SU-DHL-6 (cell line): ENCODE results near the gene TAS2R50.

Experiments
- H2AFZ ChIP-seq: fragments of 200-600 bp; sonication (generic); 2 replicates; pipeline ENCODE4 v1.6.1; 2014; ENCODE audit warnings: low read depth, mild to moderate bottlenecking, moderate library complexity, mixed read lengths, antibody characterized with exemption, low read length; ENCODE audit not compliant: severe bottlenecking
- H3F3A ChIP-seq: fragments of 200-600 bp; shearing (Covaris generic); 2 replicates; pipeline ENCODE4 v1.6.0; 2016; ENCODE audit warnings: antibody characterized with exemption, mild to moderate bottlenecking; ENCODE audit not compliant: insufficient read depth
- H3K27ac ChIP-seq: fragments of 200-600 bp; sonication (generic); 2 replicates; pipeline ENCODE4 v1.5.1; 2016; ENCODE audit warnings: low read depth, mild to moderate bottlenecking, low read length, moderate library complexity, mixed read lengths
- H3K27me3 ChIP-seq: fragments of 200-600 bp; sonication (generic), shearing (Covaris generic); 2 replicates; pipeline ENCODE4 v1.6.0; 2014; ENCODE audit warnings: mild to moderate bottlenecking, low read length
- H3K36me3 ChIP-seq: fragments of 200-600 bp; sonication (generic); 2 replicates; pipeline ENCODE4 v1.6.1; 2014; ENCODE audit warnings: mild to moderate bottlenecking, low read length, mixed read lengths
- H3K4me2 ChIP-seq: fragments of 300-600, 200-600 bp; shearing (Covaris generic), sonication (generic); 2 replicates; pipeline ENCODE4 v1.6.0; 2014; ENCODE audit warnings: low read length, low read depth, mild to moderate bottlenecking; ENCODE audit not compliant: poor library complexity, severe bottlenecking
- H3K4me3 ChIP-seq: fragments of 200-600 bp; sonication (generic); 2 replicates; pipeline ENCODE4 v1.5.1; 2014; ENCODE audit warnings: antibody characterized with exemption, low read length, mild to moderate bottlenecking, mixed read lengths; ENCODE audit not compliant: insufficient read depth, poor library complexity, severe bottlenecking
- H3K79me2 ChIP-seq: fragments of 200-600 bp; sonication (generic); 2 replicates; pipeline ENCODE4 v1.6.1; 2014; ENCODE audit warnings: mild to moderate bottlenecking, low read length, moderate library complexity; ENCODE audit not compliant: insufficient read depth
- H3K9ac ChIP-seq: fragments of 200-600 bp; sonication (generic); 2 replicates; pipeline ENCODE4 v1.7.0; 2014; ENCODE audit warnings: mild to moderate bottlenecking, low read length
- H3K9me2 ChIP-seq: fragments of 200-600 bp; sonication (generic); replicated peaks from 2 replicates; pipeline ENCODE4 v1.6.1; 2014; ENCODE audit warnings: low read length; ENCODE audit not compliant: insufficient read depth
- H3K9me3 ChIP-seq: fragments of 200-600 bp; sonication (generic); 2 replicates; pipeline ENCODE4 v1.6.1; 2014; ENCODE audit warnings: low read length, mixed read lengths; ENCODE audit not compliant: insufficient read depth
- H4K20me1 ChIP-seq: fragments of 200-600 bp; sonication (generic); 2 replicates; pipeline ENCODE4 v1.6.1; 2014; ENCODE audit warnings: low read depth, mild to moderate bottlenecking, antibody characterized with exemption, low read length, moderate library complexity, mixed read lengths
- CTCF ChIP-seq: fragments of 200-600 bp; sonication (generic); IDR thresholded peaks from one replicate; pipeline ENCODE4 v1.5.1; 2017; ENCODE audit warnings: antibody characterized with exemption, mild to moderate bottlenecking, low read length, moderate library complexity; ENCODE audit not compliant: insufficient read depth, poor library complexity, severe bottlenecking
- EZH2phosphoT487 ChIP-seq: fragments of 200-600 bp; sonication (generic), shearing (Covaris generic); conservative IDR thresholded peaks from 2 replicates; pipeline ENCODE4 v1.6.1; 2018; ENCODE audit warnings: mild to moderate bottlenecking, antibody characterized with exemption, low read length, moderate library complexity, mixed read lengths

Gene TAS2R50

GRCh38 chr12:10957741-10958140, 29.0 kb downstream of the TAS2R50 start:
- no peak overlapping the region for H2AFZ ChIP-seq
- H3K79me2 ChIP-seq, result no peaks in the 10 kb centered on the region
- TF ChIP-seq EZH2phosphoT487 (no peak), CTCF (no peak)
- no peaks in the 10 kb centered on the region for H3K9me2 ChIP-seq
- H3K36me3 ChIP-seq, result no peaks in the 10 kb centered on the region
- H4K20me1 ChIP-seq, result no peaks in the 10 kb centered on the region
- no peaks in the 10 kb centered on the region for H3F3A ChIP-seq
- H3K27me3 ChIP-seq, result no peaks in the 10 kb centered on the region
- H3K27ac ChIP-seq, result no peak overlapping the region
- no peak overlapping the region for H3K9ac ChIP-seq
- H3K4me3 ChIP-seq, result no peak overlapping the region
- no peak overlapping the region for H3K4me2 ChIP-seq
- H3K9me3 ChIP-seq, result no peaks in the 10 kb centered on the region

GRCh38 chr12:10956085-10956484, 30.6 kb downstream of the TAS2R50 start:
- Histone ChIP-seq H3K27ac (no peak overlapping the region), H3K27me3 (no peaks in the 10 kb centered on the region), H3K36me3 (no peaks in the 10 kb centered on the region), H3K4me3 (no peak overlapping the region), H3K4me2 (no peak overlapping the region), H3K9ac (no peak overlapping the region), H3K9me2 (no peaks in the 10 kb centered on the region), H3K79me2 (no peaks in the 10 kb centered on the region), H3K9me3 (no peaks in the 10 kb centered on the region), H4K20me1 (no peaks in the 10 kb centered on the region), H3F3A (no peaks in the 10 kb centered on the region), H2AFZ (no peak overlapping the region)
- TF ChIP-seq CTCF (no peak), EZH2phosphoT487 (no peak)

- Histone ChIP-seq H3K79me2 (no peaks in the 10 kb centered on the region), H3K9me3 (no peaks in the 10 kb centered on the region)
Observed at GRCh38 chr12:10952645-10953044, 34.1 kb downstream of the TAS2R50 start.

More at GRCh38 chr12:10952645-10953044, 34.1 kb downstream of the TAS2R50 start:
- no peak for TF ChIP-seq CTCF
- TF ChIP-seq EZH2phosphoT487, result no peak
- no peak overlapping the region for H3K4me3 ChIP-seq
- H4K20me1 ChIP-seq, result no peaks in the 10 kb centered on the region
- H3F3A ChIP-seq, result no peaks in the 10 kb centered on the region
- H3K27ac ChIP-seq, result no peak overlapping the region
- no peak overlapping the region for H2AFZ ChIP-seq
- no peak overlapping the region for H3K4me2 ChIP-seq
- H3K9ac ChIP-seq, result no peak overlapping the region
- no peaks in the 10 kb centered on the region for H3K36me3 ChIP-seq
- H3K9me2 ChIP-seq, result no peaks in the 10 kb centered on the region
- H3K27me3 ChIP-seq, result no peaks in the 10 kb centered on the region
